ENCODE data around the gene HACD1.

DNA sequence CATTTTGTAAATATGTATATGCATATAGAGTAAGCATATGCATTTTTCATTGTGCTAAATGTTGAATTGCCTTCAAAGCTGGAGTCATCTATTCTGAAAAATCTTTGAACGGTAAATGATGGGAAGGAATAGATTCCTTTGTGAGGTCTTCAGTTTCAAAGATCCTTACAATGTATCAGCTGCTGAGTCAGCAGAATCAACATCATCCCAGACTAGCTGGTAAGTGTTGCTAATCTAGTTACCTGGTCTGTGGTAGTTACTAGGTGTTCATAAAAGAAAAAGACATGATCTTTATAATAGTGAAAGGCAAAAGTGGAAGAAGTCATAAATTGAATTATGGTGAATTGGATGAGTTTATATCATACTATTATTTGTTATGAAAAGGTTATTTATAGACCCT is 16.2 kb upstream of the HACD1 start:
- TF ChIP-seq, protein P1, sequence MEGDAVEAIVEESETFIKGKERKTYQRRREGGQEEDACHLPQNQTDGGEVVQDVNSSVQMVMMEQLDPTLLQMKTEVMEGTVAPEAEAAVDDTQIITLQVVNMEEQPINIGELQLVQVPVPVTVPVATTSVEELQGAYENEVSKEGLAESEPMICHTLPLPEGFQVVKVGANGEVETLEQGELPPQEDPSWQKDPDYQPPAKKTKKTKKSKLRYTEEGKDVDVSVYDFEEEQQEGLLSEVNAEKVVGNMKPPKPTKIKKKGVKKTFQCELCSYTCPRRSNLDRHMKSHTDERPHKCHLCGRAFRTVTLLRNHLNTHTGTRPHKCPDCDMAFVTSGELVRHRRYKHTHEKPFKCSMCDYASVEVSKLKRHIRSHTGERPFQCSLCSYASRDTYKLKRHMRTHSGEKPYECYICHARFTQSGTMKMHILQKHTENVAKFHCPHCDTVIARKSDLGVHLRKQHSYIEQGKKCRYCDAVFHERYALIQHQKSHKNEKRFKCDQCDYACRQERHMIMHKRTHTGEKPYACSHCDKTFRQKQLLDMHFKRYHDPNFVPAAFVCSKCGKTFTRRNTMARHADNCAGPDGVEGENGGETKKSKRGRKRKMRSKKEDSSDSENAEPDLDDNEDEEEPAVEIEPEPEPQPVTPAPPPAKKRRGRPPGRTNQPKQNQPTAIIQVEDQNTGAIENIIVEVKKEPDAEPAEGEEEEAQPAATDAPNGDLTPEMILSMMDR (conservative IDR thresholded peaks at IDR 0.05), result no peak
- TF ChIP-seq EZH2 (IDR thresholded peaks at IDR 0.05; ENCODE audit: low read depth), result no peak
